Peyer's patch (tissue), 4 donors: ENCODE data around the gene ZNHIT2. TPM values are rescaled to one million over a fixed set of nuclear protein-coding genes. Genes with fewer than 3 reads are reported as not detected.
A peak's percentile ranks its signal among the peaks of the same experiment; 100 is the strongest.

Source experiments
- DNase-seq, 3 donors: peaks; one replicate each; pipeline ENCODE4 v3.0.0-alpha.2; 2017 to 2019
- H3K27ac ChIP-seq, 4 donors: fragments of 200-600 bp; sonication (generic); one replicate each; pipeline ENCODE4 v1.5.1; 2016 to 2019
- H3K27me3 ChIP-seq, 2 donors: fragments of 200-600 bp; sonication (generic); one replicate each; pipeline ENCODE4 v1.5.1; 2019
- H3K36me3 ChIP-seq, 3 donors: fragments of 200-600 bp; sonication (generic); one replicate each; pipeline ENCODE4 v1.5.1; 2016 to 2019
- H3K4me1 ChIP-seq, 4 donors: fragments of 200-600 bp; sonication (generic); one replicate each; pipeline ENCODE4 v1.5.1; 2016 to 2019
- H3K4me3 ChIP-seq, 4 donors: fragments of 200-600 bp; sonication (generic); 1 replicate in 3 of 4; 2 replicates in 1 of 4; pipeline ENCODE4 v1.5.1; 2016 to 2019; ENCODE audit warnings: mild to moderate bottlenecking in 1 of 4
- H3K9me3 ChIP-seq, 4 donors: fragments of 200-600 bp; sonication (generic); one replicate each; pipeline ENCODE4 v1.5.1; 2016 to 2019; ENCODE audit warnings: mild to moderate bottlenecking in 1 of 4
- POLR2A ChIP-seq, 2 donors: fragments of 450-650 bp; IDR thresholded peaks; one replicate each; pipeline ENCODE4 v1.5.1; 2017; ENCODE audit warnings: antibody characterized with exemption in 2 of 2, mild to moderate bottlenecking in 2 of 2, moderate library complexity in 2 of 2
- total RNA-seq, 4 donors: library from RNA; depleted of rRNA; stranded (reverse); fragments of >200 nt; gene quantifications; one replicate each; pipeline ENCODE4 v1.1.0, GENCODE V29; 2016
- TF ChIP-seq, protein P1 (sequence below), 6 experiments: fragments of 450-650 bp in 4 of 6; fragments of 200-600 bp in 2 of 6; sonication (generic) in 1 of 6; IDR thresholded peaks; one replicate each; pipeline ENCODE4 v1.5.1; 2017 to 2019; ENCODE audit warnings: antibody characterized with exemption in 6 of 6, mild to moderate bottlenecking in 3 of 6, moderate library complexity in 1 of 6

Gene ZNHIT2
- total RNA-seq, 4 donors from 2014 or later: 8.7 to 20.6 (median 13.8) TPM

DNA sequence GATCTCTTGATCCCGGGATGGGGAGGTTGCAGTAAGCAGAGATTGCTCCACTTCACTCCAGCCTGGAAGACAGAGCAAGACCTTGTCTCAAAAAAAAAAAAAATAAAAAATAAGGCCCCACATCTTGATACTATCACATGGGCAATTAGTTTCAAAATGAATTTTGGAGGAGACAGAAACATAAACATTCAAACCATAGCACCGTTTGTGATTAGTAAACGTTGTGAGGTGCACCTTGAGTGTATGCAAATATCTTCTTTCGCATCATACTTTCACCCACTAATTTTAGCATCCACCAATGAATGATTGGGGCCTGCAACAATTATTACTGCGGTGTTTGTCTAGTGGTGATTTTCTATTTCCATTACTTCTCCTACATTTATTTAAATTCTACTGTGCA is 41.5 kb upstream of the ZNHIT2 start:
- TF ChIP-seq, protein P1, sequence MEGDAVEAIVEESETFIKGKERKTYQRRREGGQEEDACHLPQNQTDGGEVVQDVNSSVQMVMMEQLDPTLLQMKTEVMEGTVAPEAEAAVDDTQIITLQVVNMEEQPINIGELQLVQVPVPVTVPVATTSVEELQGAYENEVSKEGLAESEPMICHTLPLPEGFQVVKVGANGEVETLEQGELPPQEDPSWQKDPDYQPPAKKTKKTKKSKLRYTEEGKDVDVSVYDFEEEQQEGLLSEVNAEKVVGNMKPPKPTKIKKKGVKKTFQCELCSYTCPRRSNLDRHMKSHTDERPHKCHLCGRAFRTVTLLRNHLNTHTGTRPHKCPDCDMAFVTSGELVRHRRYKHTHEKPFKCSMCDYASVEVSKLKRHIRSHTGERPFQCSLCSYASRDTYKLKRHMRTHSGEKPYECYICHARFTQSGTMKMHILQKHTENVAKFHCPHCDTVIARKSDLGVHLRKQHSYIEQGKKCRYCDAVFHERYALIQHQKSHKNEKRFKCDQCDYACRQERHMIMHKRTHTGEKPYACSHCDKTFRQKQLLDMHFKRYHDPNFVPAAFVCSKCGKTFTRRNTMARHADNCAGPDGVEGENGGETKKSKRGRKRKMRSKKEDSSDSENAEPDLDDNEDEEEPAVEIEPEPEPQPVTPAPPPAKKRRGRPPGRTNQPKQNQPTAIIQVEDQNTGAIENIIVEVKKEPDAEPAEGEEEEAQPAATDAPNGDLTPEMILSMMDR (IDR thresholded peaks at IDR 0.05): no peak
- TF ChIP-seq POLR2A (IDR thresholded peaks at IDR 0.05): no peak
- Histone ChIP-seq H3K4me3 (no peak overlapping the region), H3K27me3 (no peaks in the 10 kb centered on the region), H3K9me3 (no peaks in the 10 kb centered on the region), H3K36me3 (no peaks in the 10 kb centered on the region), H3K4me1 (no peaks in the 10 kb centered on the region), H3K27ac (no peak overlapping the region)
- no peak for DNase-seq

DNA sequence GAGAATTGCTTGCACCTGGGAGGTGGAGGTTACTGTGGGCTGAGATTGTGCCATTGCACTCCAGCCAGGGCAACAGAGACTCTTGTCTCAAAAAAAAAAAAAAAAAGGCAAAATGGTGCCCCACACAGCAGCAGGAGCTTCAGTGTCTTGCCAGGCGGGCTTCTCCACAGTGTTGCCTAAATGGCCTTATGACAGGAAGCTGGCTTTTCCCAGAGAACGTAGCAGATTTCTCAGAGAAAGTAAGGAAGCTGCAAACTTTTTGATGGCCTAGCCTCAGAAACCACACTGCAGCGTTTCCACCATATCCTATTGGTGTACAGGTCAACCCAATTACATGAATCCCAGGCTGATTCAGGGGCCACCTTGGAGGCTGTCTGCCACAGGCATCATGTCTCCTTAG is 39.8 kb upstream of the ZNHIT2 start:
- H3K27me3 ChIP-seq: no peaks in the 10 kb centered on the region
- H3K4me3 ChIP-seq: no peak overlapping the region
- DNase-seq: no peak
- TF ChIP-seq, protein P1 (IDR thresholded peaks at IDR 0.05): no peak
- no peak overlapping the region for H3K27ac ChIP-seq
- no peaks in the 10 kb centered on the region for H3K4me1 ChIP-seq
- no peaks in the 10 kb centered on the region for H3K36me3 ChIP-seq
- no peaks in the 10 kb centered on the region for H3K9me3 ChIP-seq

DNA sequence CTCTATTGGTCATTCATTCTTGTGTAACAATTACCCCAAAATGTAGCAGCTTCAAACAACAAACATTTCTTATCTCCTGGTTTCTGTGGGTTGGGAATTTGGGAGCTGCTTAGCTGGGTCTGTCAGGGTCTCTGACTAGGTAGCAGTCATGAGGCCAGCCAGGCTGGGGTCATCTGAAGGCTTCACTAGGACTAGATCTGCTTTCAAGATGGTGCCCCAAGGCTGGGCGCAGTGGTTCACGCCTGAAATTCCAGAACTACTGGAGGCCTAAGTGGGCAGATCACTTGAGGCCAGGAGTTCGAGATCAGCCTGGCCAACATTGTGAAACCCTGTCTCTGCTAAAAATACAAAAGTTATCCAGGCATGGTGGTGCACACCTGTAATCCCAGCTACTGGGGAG is 39.4 kb upstream of the ZNHIT2 start:
- Histone ChIP-seq H3K36me3 (no peaks in the 10 kb centered on the region), H3K27ac (no peak overlapping the region), H3K4me3 (no peak overlapping the region), H3K27me3 (no peaks in the 10 kb centered on the region), H3K9me3 (no peaks in the 10 kb centered on the region), H3K4me1 (no peaks in the 10 kb centered on the region)
- no peak for TF ChIP-seq POLR2A (IDR thresholded peaks at IDR 0.05)
- TF ChIP-seq, protein P1 (IDR thresholded peaks at IDR 0.05): no peak
- DNase-seq: no peak

DNA sequence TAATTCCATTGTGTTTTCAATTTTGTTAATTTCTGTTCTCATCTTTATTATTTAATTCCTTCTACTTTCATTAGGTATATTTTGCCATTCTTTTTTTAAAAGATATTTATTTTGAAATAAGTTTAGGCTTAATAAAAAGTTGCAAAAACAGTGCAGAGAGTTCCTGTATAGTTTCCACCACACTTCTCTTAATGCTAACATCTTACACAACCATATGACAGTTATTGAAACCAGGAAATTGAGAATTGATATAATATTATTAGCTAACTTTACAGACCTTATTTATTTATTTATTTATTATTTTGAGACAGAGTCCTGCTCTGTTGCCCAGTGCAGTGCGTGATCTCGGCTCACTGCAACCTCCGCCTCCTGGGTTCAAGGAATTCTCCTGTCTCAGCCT is 38.8 kb upstream of the ZNHIT2 start:
- no peak for DNase-seq
- Histone ChIP-seq H3K4me1 (no peaks in the 10 kb centered on the region), H3K9me3 (no peaks in the 10 kb centered on the region), H3K36me3 (no peaks in the 10 kb centered on the region), H3K27me3 (no peaks in the 10 kb centered on the region), H3K4me3 (no peak overlapping the region), H3K27ac (no peak overlapping the region)
- no peak for TF ChIP-seq POLR2A (IDR thresholded peaks at IDR 0.05)
- TF ChIP-seq, protein P1 (IDR thresholded peaks at IDR 0.05): no peak

DNA sequence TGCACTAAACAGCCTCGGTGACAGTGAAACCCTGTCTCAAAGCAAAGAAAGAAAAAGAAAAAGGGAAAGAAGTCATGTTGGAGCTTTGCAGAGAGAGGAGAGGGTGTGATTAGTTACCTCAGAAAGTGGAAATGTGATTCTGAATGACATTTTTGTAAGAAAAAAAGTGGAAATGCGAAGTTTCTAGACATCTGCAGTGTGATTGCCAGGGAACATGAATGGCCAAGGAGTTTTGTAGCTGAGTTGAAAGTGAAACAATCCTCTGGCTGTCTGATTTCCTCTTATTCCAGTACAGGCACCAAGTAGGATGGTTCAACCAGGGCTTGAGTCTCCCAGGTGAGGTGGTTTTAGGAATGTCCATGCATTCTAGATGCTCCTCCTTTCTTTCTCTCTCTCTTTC is 34.6 kb upstream of the ZNHIT2 start:
- TF ChIP-seq, protein P1 (IDR thresholded peaks at IDR 0.05): no peak
- no peak for TF ChIP-seq POLR2A (IDR thresholded peaks at IDR 0.05)
- H3K9me3 ChIP-seq: no peaks in the 10 kb centered on the region
- no peaks in the 10 kb centered on the region for H3K27me3 ChIP-seq
- no peak for DNase-seq
- no peak overlapping the region for H3K4me3 ChIP-seq
- no peaks in the 10 kb centered on the region for H3K36me3 ChIP-seq
- H3K4me1 ChIP-seq: peaks cover 0 to 10% (median 0%) of the 10 kb centered on the region in 4 donors
- no peak overlapping the region for H3K27ac ChIP-seq

DNA sequence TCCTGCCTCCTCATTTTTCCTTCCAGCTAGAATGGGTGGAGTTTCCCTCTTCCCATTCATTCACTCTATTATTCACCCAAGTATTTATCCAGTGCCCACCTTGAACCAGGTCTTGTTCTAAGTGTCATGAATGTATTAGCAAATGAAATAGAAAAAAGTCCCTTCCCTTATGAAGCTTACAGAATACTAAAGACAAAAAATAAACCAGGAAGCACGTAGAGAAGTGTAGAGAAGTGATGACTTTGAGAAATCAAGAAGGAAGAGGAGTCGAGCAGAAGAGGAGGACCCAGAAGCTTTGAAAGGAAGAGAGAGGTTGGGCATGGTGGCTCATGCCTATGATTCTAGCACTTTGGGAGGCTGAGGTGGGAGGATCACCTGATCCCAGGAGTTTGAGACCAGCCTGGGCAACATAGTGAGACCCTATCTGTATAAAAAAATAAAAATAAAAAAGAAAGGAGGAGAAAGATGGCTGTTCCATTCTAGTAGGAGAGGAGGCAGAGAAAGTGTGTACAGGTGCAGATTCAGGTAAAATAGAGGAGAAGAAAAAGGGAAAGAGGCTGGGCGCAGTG is 33.9 kb upstream of the ZNHIT2 start:
- peak in 1 of 3 donors; percentile 19 for DNase-seq
- no peak overlapping the region for H3K4me3 ChIP-seq
- no peak for TF ChIP-seq POLR2A (IDR thresholded peaks at IDR 0.05)
- TF ChIP-seq, protein P1 (IDR thresholded peaks at IDR 0.05): no peak
- no peaks in the 10 kb centered on the region for H3K27me3 ChIP-seq
- H3K27ac ChIP-seq: peak overlapping the region in 3 of 4 donors; percentile 32 to 76 (median 74)
- H3K36me3 ChIP-seq: no peaks in the 10 kb centered on the region
- H3K9me3 ChIP-seq: no peaks in the 10 kb centered on the region
- H3K4me1 ChIP-seq: peaks cover 0 to 10% (median 0%) of the 10 kb centered on the region in 4 donors
